Thyroid gland (tissue), 4 donors: ENCODE results near the gene EIF4A3. TPM values are rescaled to one million over a fixed set of nuclear protein-coding genes. Genes with fewer than 3 reads are reported as not detected.

ENCODE experiments used
- DNase-seq, 2 donors: peaks; one replicate each; pipeline ENCODE4 v3.0.0-alpha.2; 2019
- H3K27ac ChIP-seq, 3 donors: fragments of 200-600 bp; sonication (generic); 1 replicate in 2 of 3; 2 replicates in 1 of 3; pipeline ENCODE4 v1.5.1; 2016 to 2019; ENCODE audit warnings: mild to moderate bottlenecking in 1 of 3, moderate library complexity in 1 of 3
- H3K27me3 ChIP-seq: fragments of 200-600 bp; sonication (generic); one replicate; pipeline ENCODE4 v1.5.1; 2019
- H3K36me3 ChIP-seq, 2 donors: fragments of 200-600 bp; sonication (generic); one replicate each; pipeline ENCODE4 v1.5.1; 2016 to 2019
- H3K4me1 ChIP-seq, 2 donors: fragments of 200-600 bp; sonication (generic); one replicate each; pipeline ENCODE4 v1.5.1; 2017 to 2019
- H3K4me3 ChIP-seq, 3 donors: fragments of 200-600 bp; sonication (generic); replicated peaks in 1 of 3; 1 replicate in 2 of 3; 2 replicates in 1 of 3; pipeline ENCODE4 v1.5.1; 2016; ENCODE audit warnings: mild to moderate bottlenecking in 1 of 3
- H3K9me3 ChIP-seq: fragments of 200-600 bp; sonication (generic); one replicate; pipeline ENCODE4 v1.5.1; 2017
- POLR2A ChIP-seq, 2 donors: fragments of 450-650 bp; IDR thresholded peaks; one replicate each; pipeline ENCODE4 v1.6.1; 2017; ENCODE audit warnings: antibody characterized with exemption in 2 of 2, mild to moderate bottlenecking in 2 of 2, moderate library complexity in 1 of 2
- WGBS, 2 donors: methylation state at CpG; one replicate each; pipeline ENCODE4 v1.1.5; 2017; 5-methylcytosine and 5-hydroxymethylcytosine counted together
- intact Hi-C: fragments of 100-400 bp; cut with DNase I; formaldehyde crosslinking; loops from one replicate; pipeline ENCODE4 v1.15.1; 2023
- total RNA-seq, 4 donors: library from RNA; depleted of rRNA; stranded (reverse); fragments of >200 nt; gene quantifications; one replicate each; pipeline ENCODE4 v1.2.3, GENCODE V29; 2016
- TF ChIP-seq, protein P1 (sequence below), 6 experiments: fragments of 200-600 bp in 3 of 6; fragments of 450-650 bp in 3 of 6; sonication (generic) in 3 of 6; IDR thresholded peaks; one replicate each; pipeline ENCODE4 v1.5.1; 2016 to 2019; ENCODE audit warnings: antibody characterized with exemption in 6 of 6, mild to moderate bottlenecking in 2 of 6, inconsistent platforms in 1 of 6, moderate library complexity in 1 of 6

Gene EIF4A3
- total RNA-seq, 4 donors from 2014 or later, result 42.9 to 79.8 (median 47.4) TPM

DNA sequence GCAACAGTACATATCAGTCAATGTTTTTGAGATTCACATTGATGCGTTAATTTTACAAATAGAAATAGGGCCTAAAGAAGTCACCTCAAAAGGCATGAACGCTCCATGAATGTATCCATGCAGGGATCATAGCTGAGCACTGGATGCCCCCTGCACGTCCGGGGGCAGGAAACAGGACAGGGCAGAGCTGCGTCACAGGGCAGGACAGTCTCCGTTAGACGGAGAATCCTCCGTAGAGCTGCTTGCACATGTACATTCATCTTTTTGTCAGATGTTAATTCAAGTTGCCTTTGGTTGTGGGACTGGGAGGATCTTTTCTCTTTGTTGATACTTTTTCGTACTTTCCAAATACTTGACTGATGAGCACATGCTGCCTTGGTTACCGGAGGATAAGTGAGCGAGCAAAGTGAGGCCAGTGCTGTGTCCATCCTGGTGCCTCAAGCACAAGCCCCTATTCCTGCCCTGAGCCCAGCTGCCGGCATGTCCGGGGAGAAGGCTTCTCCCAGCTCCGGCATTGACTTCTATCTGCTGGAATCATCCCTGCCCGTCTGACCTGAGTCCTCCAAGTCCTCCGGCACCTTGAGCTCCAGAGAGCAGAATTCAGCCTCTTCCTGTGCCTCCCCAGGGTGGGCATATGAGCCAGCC is 30.5 kb downstream of the EIF4A3 start:
- no peaks in the 10 kb centered on the region for H3K36me3 ChIP-seq
- no peak overlapping the region for H3K27ac ChIP-seq
- WGBS, 2 donors, result 64 to 90% methylated on average over 15 to 16 of the region's 16 CpGs
- intact Hi-C loops, result no loop called here
- TF ChIP-seq, protein P1, sequence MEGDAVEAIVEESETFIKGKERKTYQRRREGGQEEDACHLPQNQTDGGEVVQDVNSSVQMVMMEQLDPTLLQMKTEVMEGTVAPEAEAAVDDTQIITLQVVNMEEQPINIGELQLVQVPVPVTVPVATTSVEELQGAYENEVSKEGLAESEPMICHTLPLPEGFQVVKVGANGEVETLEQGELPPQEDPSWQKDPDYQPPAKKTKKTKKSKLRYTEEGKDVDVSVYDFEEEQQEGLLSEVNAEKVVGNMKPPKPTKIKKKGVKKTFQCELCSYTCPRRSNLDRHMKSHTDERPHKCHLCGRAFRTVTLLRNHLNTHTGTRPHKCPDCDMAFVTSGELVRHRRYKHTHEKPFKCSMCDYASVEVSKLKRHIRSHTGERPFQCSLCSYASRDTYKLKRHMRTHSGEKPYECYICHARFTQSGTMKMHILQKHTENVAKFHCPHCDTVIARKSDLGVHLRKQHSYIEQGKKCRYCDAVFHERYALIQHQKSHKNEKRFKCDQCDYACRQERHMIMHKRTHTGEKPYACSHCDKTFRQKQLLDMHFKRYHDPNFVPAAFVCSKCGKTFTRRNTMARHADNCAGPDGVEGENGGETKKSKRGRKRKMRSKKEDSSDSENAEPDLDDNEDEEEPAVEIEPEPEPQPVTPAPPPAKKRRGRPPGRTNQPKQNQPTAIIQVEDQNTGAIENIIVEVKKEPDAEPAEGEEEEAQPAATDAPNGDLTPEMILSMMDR (IDR thresholded peaks at IDR 0.05), result no peak
- TF ChIP-seq POLR2A (IDR thresholded peaks at IDR 0.05), result no peak
- no peak for DNase-seq
- no peaks in the 10 kb centered on the region for H3K9me3 ChIP-seq
- no peak overlapping the region for H3K4me3 ChIP-seq
- no peaks in the 10 kb centered on the region for H3K4me1 ChIP-seq
- no peaks in the 10 kb centered on the region for H3K27me3 ChIP-seq

DNA sequence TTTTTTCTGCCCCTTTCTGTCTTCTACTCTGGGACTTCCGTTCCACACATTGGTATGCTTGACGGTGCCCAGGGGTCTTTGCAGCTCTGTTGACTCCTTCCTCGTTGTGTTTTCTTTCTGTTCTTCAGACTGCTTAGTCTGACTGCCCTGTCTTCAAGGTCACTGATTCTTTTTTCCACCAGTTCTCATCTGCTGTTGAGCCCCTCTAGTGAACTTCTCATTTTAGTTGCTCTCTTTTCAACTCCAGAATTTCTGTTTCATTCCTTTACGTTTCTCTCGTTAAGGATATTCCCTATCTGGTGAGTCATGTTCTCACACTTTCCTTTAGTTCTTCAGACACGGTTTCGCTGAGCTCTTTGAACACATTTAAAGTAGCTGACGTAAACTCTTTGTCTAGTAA is 31.8 kb downstream of the EIF4A3 start:
- no peak overlapping the region for H3K27ac ChIP-seq
- H3K9me3 ChIP-seq, result no peaks in the 10 kb centered on the region
- no peak overlapping the region for H3K4me3 ChIP-seq
- TF ChIP-seq, protein P1 (IDR thresholded peaks at IDR 0.05), result no peak
- no peak for TF ChIP-seq POLR2A (IDR thresholded peaks at IDR 0.05)
- WGBS, 2 donors, result 95% methylated on average over 8 of the region's 8 CpGs
- H3K36me3 ChIP-seq, result no peaks in the 10 kb centered on the region
- intact Hi-C loops, result no loop called here
- no peak for DNase-seq
- no peaks in the 10 kb centered on the region for H3K27me3 ChIP-seq
- H3K4me1 ChIP-seq, result no peaks in the 10 kb centered on the region

DNA sequence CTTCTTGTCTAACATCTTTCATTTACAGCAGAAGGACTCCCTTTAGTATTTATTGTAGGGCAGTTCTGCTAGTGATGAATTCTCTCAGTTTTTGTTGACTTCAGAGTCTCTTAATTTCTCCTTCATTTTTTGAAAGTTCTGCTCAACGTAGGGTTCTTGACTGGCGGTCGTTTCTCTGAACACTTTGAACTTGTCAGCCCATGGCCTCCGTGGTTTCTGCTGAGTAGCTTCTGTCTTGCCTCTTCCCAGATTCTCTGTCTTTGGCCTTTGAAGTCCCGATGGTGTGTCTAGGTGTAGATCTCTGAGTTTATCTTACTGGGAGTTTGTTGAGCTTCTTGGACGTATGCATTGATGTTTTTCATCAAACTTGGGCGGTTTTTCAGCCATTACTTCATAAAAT is 32.2 kb downstream of the EIF4A3 start:
- Histone ChIP-seq H3K27me3 (no peaks in the 10 kb centered on the region), H3K36me3 (no peaks in the 10 kb centered on the region), H3K27ac (no peak overlapping the region), H3K4me3 (no peak overlapping the region), H3K9me3 (no peaks in the 10 kb centered on the region), H3K4me1 (no peaks in the 10 kb centered on the region)
- no peak for TF ChIP-seq POLR2A (IDR thresholded peaks at IDR 0.05)
- no peak for DNase-seq
- intact Hi-C loops, result no loop called here
- WGBS, 2 donors, result 91 to 96% methylated on average over 7 of the region's 7 CpGs

DNA sequence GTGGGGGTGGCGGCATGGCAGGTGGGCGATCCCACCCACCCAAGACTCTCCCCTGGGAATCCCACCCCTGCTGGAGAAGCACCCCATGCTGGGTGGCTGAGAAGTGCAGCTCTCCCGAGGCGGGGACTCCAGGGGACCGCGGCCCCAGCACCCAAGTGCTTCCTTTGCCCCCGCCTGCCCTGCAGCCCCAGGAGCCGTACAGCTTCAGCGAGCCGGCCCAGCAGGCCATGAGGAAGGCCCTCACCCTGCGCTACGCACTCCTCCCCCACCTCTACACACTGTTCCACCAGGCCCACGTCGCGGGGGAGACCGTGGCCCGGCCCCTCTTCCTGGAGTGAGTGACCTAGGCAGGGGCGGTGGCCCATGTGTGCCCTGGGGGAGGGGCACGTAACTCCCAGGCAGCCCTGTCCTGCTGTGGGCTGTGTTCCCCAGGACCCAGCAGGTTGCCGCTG is 33.9 kb downstream of the EIF4A3 start:
- Histone ChIP-seq H3K27ac (no peak overlapping the region), H3K36me3 (no peaks in the 10 kb centered on the region), H3K4me3 (no peak overlapping the region), H3K9me3 (no peaks in the 10 kb centered on the region), H3K27me3 (no peaks in the 10 kb centered on the region), H3K4me1 (no peaks in the 10 kb centered on the region)
- TF ChIP-seq POLR2A (IDR thresholded peaks at IDR 0.05), result no peak
- peak; percentile 42 to 50 for DNase-seq
- intact Hi-C loops, result no loop called here
- 60% methylated on average over 12 of the region's 20 CpGs; no CpG with 5 or more reads in 1 of the 2 donors for WGBS, 2 donors

DNA sequence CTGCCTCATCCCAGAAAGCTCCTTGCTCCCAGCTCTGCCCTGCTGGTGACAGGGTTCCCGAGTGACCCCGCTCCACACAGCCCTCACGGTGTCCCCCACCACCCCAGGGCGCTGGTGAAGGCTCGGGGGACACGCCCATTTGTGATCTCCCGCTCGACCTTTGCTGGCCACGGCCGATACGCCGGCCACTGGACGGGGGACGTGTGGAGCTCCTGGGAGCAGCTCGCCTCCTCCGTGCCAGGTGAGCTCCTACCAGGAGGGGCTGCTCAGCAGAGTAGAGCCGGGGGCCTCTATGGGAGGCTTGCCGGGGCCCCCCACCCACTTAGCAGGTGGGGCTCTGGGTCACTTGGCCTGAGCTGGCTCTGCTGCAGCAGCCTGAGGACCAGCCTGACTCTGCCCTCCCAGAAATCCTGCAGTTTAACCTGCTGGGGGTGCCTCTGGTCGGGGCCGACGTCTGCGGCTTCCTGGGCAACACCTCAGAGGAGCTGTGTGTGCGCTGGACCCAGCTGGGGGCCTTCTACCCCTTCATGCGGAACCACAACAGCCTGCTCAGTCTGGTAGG is 34.4 kb downstream of the EIF4A3 start:
- DNase-seq, result peak; percentile 33 to 40
- Histone ChIP-seq H3K27ac (no peak overlapping the region), H3K4me1 (no peaks in the 10 kb centered on the region), H3K9me3 (no peaks in the 10 kb centered on the region), H3K36me3 (no peaks in the 10 kb centered on the region), H3K27me3 (no peaks in the 10 kb centered on the region), H3K4me3 (no peak overlapping the region)
- TF ChIP-seq, protein P1 (IDR thresholded peaks at IDR 0.05), result no peak
- TF ChIP-seq POLR2A (IDR thresholded peaks at IDR 0.05), result no peak
- intact Hi-C loops, result no loop called here
- WGBS, 2 donors, result 45 to 84% methylated on average over 4 to 10 of the region's 24 CpGs

DNA sequence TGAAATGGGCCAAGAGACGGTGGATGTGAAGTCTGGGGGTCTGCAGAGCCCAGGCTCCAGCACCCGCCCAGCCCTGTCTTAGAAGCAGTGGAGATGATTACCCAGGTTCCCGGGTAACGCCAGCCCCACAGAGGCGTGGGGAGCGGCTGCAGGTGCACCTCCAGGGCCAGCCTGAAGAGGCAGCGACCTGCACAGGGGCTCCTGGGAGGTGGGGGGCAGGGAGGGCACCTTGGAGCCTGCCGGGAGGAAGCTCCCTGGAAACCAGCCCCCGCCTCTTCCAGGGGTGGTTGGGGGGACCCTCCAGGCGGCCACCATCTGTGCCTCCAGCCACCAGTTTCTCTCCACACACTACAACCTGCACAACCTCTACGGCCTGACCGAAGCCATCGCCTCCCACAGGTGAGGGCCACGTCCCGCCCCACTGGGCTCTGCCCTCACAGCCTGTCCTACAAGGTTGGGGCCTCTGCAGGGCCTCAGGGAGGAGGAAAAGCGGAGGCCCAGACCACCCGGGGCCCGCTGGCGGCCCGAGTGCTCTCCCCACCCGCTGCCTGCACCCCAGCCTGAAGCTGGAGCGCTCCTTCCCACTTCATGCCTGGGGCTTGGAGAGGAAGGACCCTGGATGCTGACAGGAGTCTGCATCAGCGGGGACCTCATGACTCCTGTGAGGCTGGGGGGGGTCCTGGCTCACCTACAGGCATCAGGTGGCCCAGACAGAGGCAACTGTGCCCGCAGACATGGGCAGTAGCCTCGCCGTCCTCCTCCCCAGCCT is 35.0 kb downstream of the EIF4A3 start:
- 85 to 87% methylated on average over 4 to 20 of the region's 26 CpGs for WGBS, 2 donors
- Histone ChIP-seq H3K4me1 (no peaks in the 10 kb centered on the region), H3K27me3 (no peaks in the 10 kb centered on the region), H3K9me3 (no peaks in the 10 kb centered on the region), H3K27ac (no peak overlapping the region), H3K36me3 (no peaks in the 10 kb centered on the region), H3K4me3 (no peak overlapping the region)
- no peak for DNase-seq
- intact Hi-C loops, result no loop called here
- TF ChIP-seq, protein P1 (IDR thresholded peaks at IDR 0.05), result no peak
- no peak for TF ChIP-seq POLR2A (IDR thresholded peaks at IDR 0.05)
